Measurements from ENCODE around the gene NXPE4. TPM values are rescaled to one million over a fixed set of nuclear protein-coding genes. Genes with fewer than 3 reads are reported as not detected.

The NXPE4 gene
- total RNA-seq, 1 donor from 2014 or later: not detected

DNA sequence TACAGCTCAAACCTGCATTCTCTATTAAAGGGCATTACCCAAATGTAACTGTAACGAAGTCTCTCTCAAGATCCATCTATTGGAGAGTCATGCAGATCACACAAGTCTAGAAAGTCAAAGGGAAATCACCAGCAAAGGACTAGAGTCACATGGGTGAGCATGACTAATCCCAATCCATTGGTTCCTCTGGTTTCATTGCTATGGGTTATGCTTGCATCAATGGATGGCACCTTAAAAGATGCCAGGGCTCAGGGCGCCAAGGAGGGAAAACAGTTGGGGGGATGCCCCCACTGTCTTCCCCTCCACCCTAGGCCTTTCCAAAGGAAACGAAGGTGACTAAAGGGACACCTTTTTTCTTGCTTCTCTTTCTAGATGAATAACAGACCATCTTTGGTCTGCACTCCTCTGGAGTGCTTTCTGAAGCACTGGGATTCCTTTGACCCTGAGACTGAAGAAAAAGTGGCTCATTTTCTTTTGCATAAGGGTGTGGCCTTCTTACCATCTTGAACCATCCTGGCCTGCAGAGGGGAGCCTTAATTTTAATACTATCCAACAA is 8.1 kb downstream of the NXPE4 start:
- H3K4me3 Mint-ChIP-seq: no peak overlapping the region
- ChIA-PET CTCF (no interaction called here), POLR2A (no interaction called here)
- no peak for TF ChIP-seq CTCF (IDR thresholded peaks at IDR 0.05)
- H3K27me3 Mint-ChIP-seq: no peaks in the 10 kb centered on the region
- H3K27ac Mint-ChIP-seq: no peak overlapping the region
- peaks cover 17% of the 10 kb centered on the region for H3K9me3 Mint-ChIP-seq
- H3K4me1 Mint-ChIP-seq: no peaks in the 10 kb centered on the region
- no peak for ATAC-seq (ENCODE audit: low read depth)
- no peak for DNase-seq
- H3K36me3 Mint-ChIP-seq (ENCODE audit: low read depth): peaks cover 2% of the 10 kb centered on the region
- intact Hi-C loops (cut with micrococcal nuclease): no loop called here

DNA sequence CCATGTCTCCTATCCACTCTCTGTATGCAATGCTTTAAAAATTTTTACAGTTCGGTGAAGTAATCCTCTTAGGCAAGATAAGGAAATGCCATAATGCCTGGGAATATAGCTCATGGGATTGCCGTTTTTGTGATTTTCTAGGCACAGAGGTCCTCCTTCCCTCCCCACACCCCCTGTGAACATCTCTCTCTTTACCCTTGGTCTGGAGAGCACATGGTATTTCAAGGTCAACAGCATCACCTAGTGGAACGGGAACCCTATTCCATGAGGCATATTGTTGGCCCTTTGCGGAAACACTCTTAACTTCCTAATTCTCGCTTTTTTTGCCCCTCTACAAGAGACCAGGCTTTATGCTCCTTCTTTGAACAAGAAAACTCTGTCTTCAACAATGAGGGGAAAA is 8.8 kb downstream of the NXPE4 start:
- intact Hi-C loops (cut with micrococcal nuclease): no loop called here
- Mint-ChIP-seq H3K4me1 (no peaks in the 10 kb centered on the region), H3K9me3 (peaks cover 17% of the 10 kb centered on the region), H3K27ac (no peak overlapping the region), H3K4me3 (no peak overlapping the region), H3K27me3 (no peaks in the 10 kb centered on the region), H3K36me3 (ENCODE audit: low read depth) (peaks cover 2% of the 10 kb centered on the region)
- POLR2A ChIA-PET: no interaction called here
- DNase-seq: no peak
- CTCF ChIA-PET: no interaction called here
- TF ChIP-seq CTCF (IDR thresholded peaks at IDR 0.05): no peak
- ATAC-seq (ENCODE audit: low read depth): no peak

DNA sequence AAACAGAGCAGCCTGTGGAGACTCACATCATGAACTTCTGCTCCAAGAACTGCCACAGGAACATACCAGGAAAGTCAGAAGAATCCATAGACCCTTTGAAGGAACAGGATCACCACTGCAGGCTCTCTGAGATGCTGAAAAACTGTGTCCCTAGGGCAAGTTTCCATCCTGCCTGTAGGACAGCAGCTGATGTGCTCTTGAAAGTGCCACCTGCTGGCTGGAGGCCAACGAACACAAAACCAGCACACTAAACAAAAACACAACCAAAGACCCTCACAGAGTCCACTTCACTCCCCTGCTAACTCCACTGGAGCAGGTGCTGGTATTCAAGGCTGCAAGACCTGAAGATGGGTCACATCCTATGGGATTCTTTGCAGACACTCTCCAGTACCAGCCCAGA is 23.9 kb downstream of the NXPE4 start:
- no peak for DNase-seq
- no peak for TF ChIP-seq CTCF (IDR thresholded peaks at IDR 0.05)
- no peak for ATAC-seq (ENCODE audit: low read depth)
- Mint-ChIP-seq H3K27me3 (no peaks in the 10 kb centered on the region), H3K4me1 (no peaks in the 10 kb centered on the region), H3K36me3 (ENCODE audit: low read depth) (no peaks in the 10 kb centered on the region), H3K9me3 (peaks cover 9% of the 10 kb centered on the region), H3K27ac (no peak overlapping the region), H3K4me3 (no peak overlapping the region)
- ChIA-PET POLR2A (no interaction called here), CTCF (no interaction called here)
- intact Hi-C loops (cut with micrococcal nuclease): no loop called here

GRCh38 chr11:114569801-114570200 is 25.8 kb downstream of the NXPE4 start:
- ChIA-PET CTCF (no interaction called here), POLR2A (no interaction called here)
- Mint-ChIP-seq H3K36me3 (ENCODE audit: low read depth) (no peaks in the 10 kb centered on the region), H3K4me3 (no peak overlapping the region), H3K9me3 (peaks cover 3% of the 10 kb centered on the region), H3K4me1 (no peaks in the 10 kb centered on the region), H3K27me3 (no peaks in the 10 kb centered on the region), H3K27ac (no peak overlapping the region)
- no peak for DNase-seq
- TF ChIP-seq CTCF (IDR thresholded peaks at IDR 0.05): no peak
- no peak for ATAC-seq (ENCODE audit: low read depth)
- intact Hi-C loops (cut with micrococcal nuclease): no loop called here

GRCh38 chr11:114566276-114566675 is 29.3 kb downstream of the NXPE4 start:
- Mint-ChIP-seq H3K9me3 (no peaks in the 10 kb centered on the region), H3K36me3 (ENCODE audit: low read depth) (no peaks in the 10 kb centered on the region), H3K27ac (no peak overlapping the region), H3K27me3 (peaks cover 1% of the 10 kb centered on the region), H3K4me1 (no peaks in the 10 kb centered on the region), H3K4me3 (no peak overlapping the region)
- DNase-seq: no peak
- no peak for ATAC-seq (ENCODE audit: low read depth)
- CTCF ChIA-PET: no interaction called here
- POLR2A ChIA-PET: no interaction called here
- no peak for TF ChIP-seq CTCF (IDR thresholded peaks at IDR 0.05)
- intact Hi-C loops (cut with micrococcal nuclease): no loop called here

Data from activated B cell treated with CpG ODN at 0.5 μM for 24 hours (primary cell).